Adrenal gland (tissue), 5 donors: ENCODE data around the gene DHX34.

ENCODE experiments used
- CTCF ChIP-seq, 6 experiments: fragments of 450-650 bp in 4 of 6; fragments of 200-600 bp in 2 of 6; sonication (generic) in 1 of 6; IDR thresholded peaks; 1 replicate in 5 of 6; 2 replicates in 1 of 6; pipeline versions ENCODE4 v1.5.1 to v1.8.0; 2016 to 2021; ENCODE audit warnings: antibody characterized with exemption in 6 of 6, mild to moderate bottlenecking in 2 of 6, moderate library complexity in 1 of 6
- POLR2A ChIP-seq, 2 donors: fragments of 450-650 bp; IDR thresholded peaks; one replicate each; pipeline ENCODE4 v1.6.1; 2017; ENCODE audit warnings: antibody characterized with exemption in 2 of 2, mild to moderate bottlenecking in 2 of 2, moderate library complexity in 1 of 2
- donor health status: DM: no; HTN: no; CAD: no.

DNA sequence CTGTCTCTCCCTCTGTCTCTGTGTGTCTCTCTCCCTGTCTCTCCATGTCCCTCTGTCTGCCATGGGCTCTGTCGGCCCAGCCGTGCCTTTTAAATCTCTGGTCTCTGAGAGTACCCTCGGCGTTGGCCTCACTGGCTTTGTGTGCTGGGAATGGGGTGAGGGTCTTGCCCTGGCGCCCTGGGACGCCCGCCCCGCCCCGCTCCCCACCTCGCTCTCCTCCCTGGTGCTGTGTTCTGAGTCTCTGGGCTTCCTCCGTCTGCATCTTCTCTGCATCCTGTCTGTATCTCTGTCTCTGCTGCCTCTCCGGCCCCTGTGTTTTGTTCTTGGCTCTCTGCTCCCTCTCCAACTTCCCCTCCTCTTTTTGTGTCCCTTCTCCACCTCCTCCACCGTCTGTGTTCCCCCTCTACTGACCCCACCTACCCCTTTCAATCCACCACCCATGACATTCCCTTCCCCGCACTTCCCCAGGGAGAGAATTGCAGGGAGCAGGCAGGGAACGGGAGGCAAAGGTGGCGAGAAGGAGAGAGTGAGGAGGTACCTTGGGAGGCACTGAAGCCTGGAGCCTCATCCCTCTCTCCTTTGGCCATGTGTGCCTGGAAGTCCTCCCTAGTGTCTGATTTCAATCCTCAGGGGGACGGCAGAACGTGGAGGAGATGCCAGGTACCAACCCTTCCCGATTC, 74.2 kb downstream of the DHX34 start:
- no peak for TF ChIP-seq POLR2A (IDR thresholded peaks at IDR 0.05)
- no peak for TF ChIP-seq CTCF (IDR thresholded peaks at IDR 0.05)
